HG02885 (cell line): ENCODE measurements around the gene CSTB.

Experiments used
- ATAC-seq: cut with Tn5 transposase; IDR thresholded peaks from one replicate; pipeline ENCODE4 v1.9.1; 2021; ENCODE audit warnings: mild to moderate bottlenecking; ENCODE audit not compliant: unreplicated experiment, poor library complexity

Gene CSTB

GRCh38 chr21:43754948-43755781 is 20.9 kb downstream of the CSTB start:
- ATAC-seq = no peak

GRCh38 chr21:43753439-43753799 is 22.7 kb downstream of the CSTB start:
- no peak for ATAC-seq

- ATAC-seq = no peak
These were observed 23.2 kb downstream of the CSTB start for GRCh38 chr21:43752758-43753438.

- ATAC-seq = no peak
These were observed 24.0 kb downstream of the CSTB start for GRCh38 chr21:43751955-43752591.

- ATAC-seq = no peak
These were observed 25.6 kb downstream of the CSTB start for GRCh38 chr21:43750339-43751033.

GRCh38 chr21:43749651-43750262 is 26.4 kb downstream of the CSTB start:
- ATAC-seq = no peak

GRCh38 chr21:43748622-43749021 is 27.5 kb downstream of the CSTB start:
- ATAC-seq = no peak

- no peak for ATAC-seq
These were observed 30.2 kb downstream of the CSTB start for GRCh38 chr21:43745772-43746517.

GRCh38 chr21:43744725-43745124 is 31.4 kb downstream of the CSTB start:
- no peak for ATAC-seq

GRCh38 chr21:43743947-43744346 is 32.2 kb downstream of the CSTB start:
- ATAC-seq = no peak

- ATAC-seq = no peak
These were observed 34.5 kb downstream of the CSTB start for GRCh38 chr21:43741423-43742096.

GRCh38 chr21:43740497-43741156 is 35.5 kb downstream of the CSTB start:
- ATAC-seq = no peak

GRCh38 chr21:43739621-43740435 is 36.3 kb downstream of the CSTB start:
- no peak for ATAC-seq

GRCh38 chr21:43737158-43737950 is 38.8 kb downstream of the CSTB start:
- ATAC-seq = no peak

- ATAC-seq = no peak
These were observed 39.8 kb downstream of the CSTB start for GRCh38 chr21:43736224-43736883.

- no peak for ATAC-seq
These were observed 40.6 kb downstream of the CSTB start for GRCh38 chr21:43735236-43736091.
